A549 (cell line): Measurements from ENCODE around the gene DCTD. TPM values are rescaled to one million over a fixed set of nuclear protein-coding genes. Genes with fewer than 3 reads are reported as not detected.

Experiments
- ATAC-seq, 2 experiments: fragments of 200-7000 bp in 1 of 2; fragments of >200 bp in 1 of 2; cut with Nextera tagmentation in 1 of 2; cut with Tn5 transposase in 1 of 2; 3 replicates each; pipeline versions ENCODE4 v1.8.0 to v1.9.1; 2018 to 2020; ENCODE audit warnings: mild to moderate bottlenecking in 1 of 2, moderate library complexity in 1 of 2
- CTCF ChIA-PET: fragments of 300-600 bp; sonication (Branson Sonifier 250); formaldehyde crosslinking; extraction: SDS; loops from one replicate; lab custom pipeline; 2021; ENCODE audit warnings: antibody characterized with exemption, inconsistent platforms; lab: Yijun Ruan, JAX
- POLR2A ChIA-PET: fragments of 350-600 bp; formaldehyde crosslinking; extraction: SDS; loops from one replicate; lab custom pipeline; 2021; ENCODE audit warnings: antibody characterized with exemption, inconsistent platforms; lab: Yijun Ruan, JAX
- DNase-seq, 2 experiments: peaks; one replicate each; pipeline versions ENCODE4 v3.0.0 to v3.0.0-alpha.2; 2011 to 2016; ENCODE audit warnings: low read depth in 1 of 2, low spot score in 1 of 2
- FAIRE-seq: peaks from 2 replicates; lab custom pipeline; 2011; peaks lifted over from hg19 to GRCh38; lab: Jason Lieb, UNC
- H3K27ac ChIP-seq, 2 experiments: fragments of >200 bp; sonication (Bioruptor Twin); formaldehyde crosslinking; 3 replicates each; pipeline ENCODE4 v1.5.1; 2016 to 2017
- H3K4me1 ChIP-seq: fragments of >200 bp; sonication (Bioruptor Twin); formaldehyde crosslinking; 3 replicates; pipeline ENCODE4 v1.6.1; 2016
- H3K4me2 ChIP-seq: fragments of >200 bp; sonication (Bioruptor Twin); formaldehyde crosslinking; 3 replicates; pipeline ENCODE4 v1.6.1; 2016
- H3K4me3 ChIP-seq: fragments of >200 bp; sonication (Bioruptor Twin); formaldehyde crosslinking; 3 replicates; pipeline ENCODE4 v1.5.1; 2016
- H3K9me3 ChIP-seq: fragments of >200 bp; sonication (Bioruptor Twin); formaldehyde crosslinking; 3 replicates; pipeline ENCODE4 v1.6.1; 2016
- BHLHE40 ChIP-seq: IDR thresholded peaks from 2 replicates; pipeline ENCODE4 v1.6.1; 2012; ENCODE audit warnings: low read depth, low read length, inconsistent platforms
- CBX8 ChIP-seq: fragments of 200-600 bp; sonication (generic); IDR thresholded peaks from 2 replicates; pipeline ENCODE4 v1.6.1; 2016
- CEBPB ChIP-seq, 2 experiments: fragments of >200 bp in 1 of 2; sonication (Bioruptor Twin) in 1 of 2; formaldehyde crosslinking in 1 of 2; IDR thresholded peaks; 2 replicates each; pipeline ENCODE4 v1.6.1; 2012 to 2016
- CHD4 ChIP-seq: fragments of 200-600 bp; sonication (generic); IDR thresholded peaks from 2 replicates; pipeline ENCODE4 v1.6.1; 2016; ENCODE audit warnings: antibody characterized with exemption, mild to moderate bottlenecking, borderline replicate concordance
- EHF ChIP-seq: fragments of 250-450 bp; sonication (Bioruptor Pico); IDR thresholded peaks from 2 replicates; pipeline ENCODE4 v1.5.0; 2020; ENCODE audit warnings: mild to moderate bottlenecking
- EHMT2 ChIP-seq: fragments of 200-600 bp; sonication (generic); IDR thresholded peaks from 2 replicates; pipeline ENCODE4 v1.6.1; 2016; ENCODE audit warnings: antibody characterized with exemption, low read depth, mild to moderate bottlenecking, moderate library complexity
- FOSL2 ChIP-seq, 2 experiments: fragments of 450-650 bp in 1 of 2; fragments of >200 bp in 1 of 2; sonication (Bioruptor Twin) in 1 of 2; formaldehyde crosslinking; IDR thresholded peaks; 2 replicates each; pipeline versions ENCODE4 v1.5.0 to v1.6.1; 2016 to 2020; ENCODE audit warnings: mild to moderate bottlenecking in 1 of 2, moderate library complexity in 1 of 2
- FOXS1 ChIP-seq: fragments of 250-450 bp; sonication (Bioruptor Pico); IDR thresholded peaks from 2 replicates; pipeline ENCODE4 v1.5.0; 2020; ENCODE audit warnings: mild to moderate bottlenecking, moderate library complexity
- GATA3 ChIP-seq: IDR thresholded peaks from 2 replicates; pipeline ENCODE4 v1.6.1; 2012; ENCODE audit warnings: borderline replicate concordance
- HEYL ChIP-seq: fragments of 250-450 bp; sonication (Bioruptor Pico); IDR thresholded peaks from 2 replicates; pipeline ENCODE4 v1.8.0; 2021; ENCODE audit warnings: mild to moderate bottlenecking, moderate library complexity
- HMGXB4 ChIP-seq: fragments of 250-450 bp; sonication (Bioruptor Pico); IDR thresholded peaks from 2 replicates; pipeline ENCODE4 v1.5.0; 2021; ENCODE audit warnings: mild to moderate bottlenecking, moderate library complexity, borderline replicate concordance
- HOXB5 ChIP-seq: fragments of 250-450 bp; sonication (Bioruptor Pico); IDR thresholded peaks from 2 replicates; pipeline ENCODE4 v1.5.0; 2020; ENCODE audit warnings: mild to moderate bottlenecking, moderate library complexity
- JUNB ChIP-seq: fragments of >200 bp; sonication (Bioruptor Twin); formaldehyde crosslinking; IDR thresholded peaks from 2 replicates; pipeline ENCODE4 v1.6.1; 2016
- KDM1A ChIP-seq: fragments of 200-600 bp; sonication (generic); IDR thresholded peaks from 2 replicates; pipeline ENCODE4 v1.6.1; 2016; ENCODE audit warnings: low read depth, mild to moderate bottlenecking
- KDM5A ChIP-seq: fragments of 200-600 bp; sonication (generic); IDR thresholded peaks from 2 replicates; pipeline ENCODE4 v1.6.1; 2016; ENCODE audit warnings: antibody characterized with exemption, mild to moderate bottlenecking
- MAZ ChIP-seq: fragments of 150-350 bp; IDR thresholded peaks from 2 replicates; pipeline ENCODE4 v1.6.1; 2014; ENCODE audit warnings: antibody characterized with exemption, low read depth, low read length, borderline replicate concordance
- MYC ChIP-seq: IDR thresholded peaks from 2 replicates; pipeline ENCODE4 v1.6.1; 2012; ENCODE audit warnings: mild to moderate bottlenecking, inconsistent platforms, low read length, improper control_type of control experiment, borderline replicate concordance
- NR3C1 ChIP-seq: fragments of >200 bp; sonication (Bioruptor Twin); formaldehyde crosslinking; IDR thresholded peaks from 3 replicates; pipeline ENCODE4 v1.6.1; 2017
- PHF8 ChIP-seq: fragments of 200-600 bp; sonication (generic); IDR thresholded peaks from 2 replicates; pipeline ENCODE4 v1.6.1; 2016; ENCODE audit warnings: low read depth, mild to moderate bottlenecking, antibody characterized with exemption, moderate library complexity, borderline replicate concordance
- POLR2A ChIP-seq: IDR thresholded peaks from 2 replicates; pipeline ENCODE4 v1.6.1; 2012; ENCODE audit warnings: mild to moderate bottlenecking, low read length
- POLR2AphosphoS2 ChIP-seq: conservative IDR thresholded peaks from 2 replicates; pipeline ENCODE4 v1.6.1; 2012; ENCODE audit warnings: low read length, improper control_type of control experiment, inconsistent platforms
- RARB ChIP-seq: fragments of 250-450 bp; sonication (Bioruptor Pico); IDR thresholded peaks from 2 replicates; pipeline ENCODE4 v1.8.0; 2021; ENCODE audit warnings: mild to moderate bottlenecking, moderate library complexity
- RFX5 ChIP-seq: fragments of 450-650 bp; IDR thresholded peaks from 2 replicates; pipeline ENCODE4 v1.7.1; 2014; ENCODE audit warnings: antibody characterized with exemption, mild to moderate bottlenecking, moderate library complexity
- RNF2 ChIP-seq: fragments of 200-600 bp; sonication (generic); IDR thresholded peaks from 2 replicates; pipeline ENCODE4 v1.6.1; 2016; ENCODE audit warnings: low read depth, mild to moderate bottlenecking, antibody characterized with exemption, moderate library complexity, borderline replicate concordance
- SMC3 ChIP-seq: fragments of >200 bp; sonication (Bioruptor Twin); formaldehyde crosslinking; IDR thresholded peaks from 3 replicates; pipeline ENCODE4 v1.6.1; 2018; ENCODE audit warnings: inconsistent platforms
- TFCP2L1 ChIP-seq: fragments of 250-450 bp; sonication (Bioruptor Pico); IDR thresholded peaks from 2 replicates; pipeline ENCODE4 v1.5.0; 2021; ENCODE audit warnings: mild to moderate bottlenecking
- TP53 ChIP-seq: fragments of 250-450 bp; sonication (Bioruptor Pico); IDR thresholded peaks from 2 replicates; pipeline ENCODE4 v1.5.0; 2021; ENCODE audit warnings: mild to moderate bottlenecking, moderate library complexity
- ZC3H11A ChIP-seq: fragments of 450-650 bp; IDR thresholded peaks from 2 replicates; pipeline ENCODE4 v1.6.1; 2014; ENCODE audit warnings: antibody characterized with exemption, mild to moderate bottlenecking
- ZNF302 ChIP-seq: fragments of 250-450 bp; sonication (Bioruptor Pico); IDR thresholded peaks from 2 replicates; pipeline ENCODE4 v1.9.0; 2021; ENCODE audit warnings: inconsistent platforms, mild to moderate bottlenecking, moderate library complexity
- WGBS: methylation state at CpG from one replicate; pipeline ENCODE4 v1.1.6; 2017; ENCODE audit errors: missing lambda C conversion rate; 5-methylcytosine and 5-hydroxymethylcytosine counted together
- polyA plus RNA-seq, 4 experiments: library from polyadenylated mRNA; depleted of rRNA in 3 of 4; stranded (reverse); fragments of >200 nt; fragmentation: RNase III in 1 of 4; extraction: RNeasy Plus Mini Kit Qiagen cat#74134 plus additional on column Dnase treatment in 1 of 4; gene quantifications; 2 replicates in 3 of 4; 3 replicates in 1 of 4; pipeline ENCODE4 v1.2.3, GENCODE V29; 2011 to 2017
- TF ChIP-seq, protein P1 (sequence below): IDR thresholded peaks from 2 replicates; pipeline ENCODE4 v1.6.1; 2012
- TF ChIP-seq, protein P2 (sequence below): fragments of 250-450 bp; sonication (Bioruptor Pico); IDR thresholded peaks from 2 replicates; pipeline ENCODE4 v1.5.0; 2020; ENCODE audit warnings: low read depth, mild to moderate bottlenecking, moderate library complexity
- TF ChIP-seq, protein P3 (sequence below): fragments of >200 bp; sonication (Bioruptor Twin); formaldehyde crosslinking; IDR thresholded peaks from 3 replicates; pipeline ENCODE4 v1.6.1; 2016

The DCTD gene
- polyA plus RNA-seq, 2 of the 4 experiments (the other 2 are of a cell fraction) = 74.4 to 112 TPM

DNA sequence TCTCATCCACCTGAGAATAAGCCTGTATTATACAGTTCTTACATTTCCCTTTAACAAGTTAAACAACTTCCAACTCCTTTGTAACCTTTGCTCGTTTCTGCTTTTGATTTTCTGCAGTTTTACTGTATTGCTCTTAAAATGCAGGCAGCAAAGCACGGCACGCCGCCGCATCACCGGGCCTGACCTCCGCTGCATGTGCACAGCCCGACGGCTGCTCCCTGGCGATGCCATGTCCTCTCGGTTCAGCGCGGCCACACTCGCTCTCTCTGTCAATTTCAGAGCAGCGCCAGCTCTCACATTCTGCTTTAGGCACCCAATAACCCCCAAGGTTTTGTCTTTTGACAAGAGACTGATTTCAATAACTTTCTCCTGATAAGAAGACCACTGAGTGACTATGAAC lies 60.3 kb downstream of the DCTD start:
- no peak for ATAC-seq
- TF ChIP-seq HOXB5 (CRISPR knock-in tag) = no peak
- TF ChIP-seq, all 56 proteins: peak for 0
- ChIA-PET POLR2A (no interaction called here), CTCF (no interaction called here)
- Histone ChIP-seq H3K4me1 (no peaks in the 10 kb centered on the region), H3K4me2 (no peak overlapping the region), H3K4me3 (no peak overlapping the region), H3K27ac (no peak overlapping the region), H3K9me3 (no peaks in the 10 kb centered on the region)
- WGBS = 82% methylated on average over 15 of the region's 15 CpGs
- DNase-seq (no peak), FAIRE-seq (no peak)

GRCh38 chr4:182855877-182856276 lies 61.3 kb downstream of the DCTD start:
- no peak for FAIRE-seq
- POLR2A ChIA-PET = no interaction called here
- TF ChIP-seq, protein P1, sequence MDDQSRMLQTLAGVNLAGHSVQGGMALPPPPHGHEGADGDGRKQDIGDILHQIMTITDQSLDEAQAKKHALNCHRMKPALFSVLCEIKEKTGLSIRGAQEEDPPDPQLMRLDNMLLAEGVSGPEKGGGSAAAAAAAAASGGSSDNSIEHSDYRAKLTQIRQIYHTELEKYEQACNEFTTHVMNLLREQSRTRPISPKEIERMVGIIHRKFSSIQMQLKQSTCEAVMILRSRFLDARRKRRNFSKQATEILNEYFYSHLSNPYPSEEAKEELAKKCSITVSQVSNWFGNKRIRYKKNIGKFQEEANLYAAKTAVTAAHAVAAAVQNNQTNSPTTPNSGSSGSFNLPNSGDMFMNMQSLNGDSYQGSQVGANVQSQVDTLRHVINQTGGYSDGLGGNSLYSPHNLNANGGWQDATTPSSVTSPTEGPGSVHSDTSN = no peak
- TF ChIP-seq TFCP2L1 (CRISPR knock-in tag) = no peak
- no peak for TF ChIP-seq MYC
- no peak for TF ChIP-seq HMGXB4
- TF ChIP-seq ZNF302 (CRISPR knock-in tag) = no peak
- no peak for TF ChIP-seq KDM5A
- TF ChIP-seq, protein P2, sequence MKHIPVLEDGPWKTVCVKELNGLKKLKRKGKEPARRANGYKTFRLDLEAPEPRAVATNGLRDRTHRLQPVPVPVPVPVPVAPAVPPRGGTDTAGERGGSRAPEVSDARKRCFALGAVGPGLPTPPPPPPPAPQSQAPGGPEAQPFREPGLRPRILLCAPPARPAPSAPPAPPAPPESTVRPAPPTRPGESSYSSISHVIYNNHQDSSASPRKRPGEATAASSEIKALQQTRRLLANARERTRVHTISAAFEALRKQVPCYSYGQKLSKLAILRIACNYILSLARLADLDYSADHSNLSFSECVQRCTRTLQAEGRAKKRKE (CRISPR knock-in tag) = no peak
- no peak for TF ChIP-seq RARB (CRISPR knock-in tag)
- TF ChIP-seq FOXS1 (CRISPR knock-in tag) = no peak
- no peak for TF ChIP-seq ZC3H11A
- TF ChIP-seq KDM1A = no peak
- TF ChIP-seq CBX8 = no peak
- no peak for TF ChIP-seq SMC3
- no peak for TF ChIP-seq TP53
- TF ChIP-seq RFX5 = no peak
- no peak for TF ChIP-seq NR3C1
- Histone ChIP-seq H3K9me3 (no peaks in the 10 kb centered on the region), H3K27ac (no peak overlapping the region), H3K4me3 (no peak overlapping the region), H3K4me1 (no peaks in the 10 kb centered on the region), H3K4me2 (no peak overlapping the region)
- ATAC-seq = no peak
- no peak for DNase-seq
- WGBS = 60% methylated on average over 13 of the region's 13 CpGs
- CTCF ChIA-PET = no interaction called here

DNA sequence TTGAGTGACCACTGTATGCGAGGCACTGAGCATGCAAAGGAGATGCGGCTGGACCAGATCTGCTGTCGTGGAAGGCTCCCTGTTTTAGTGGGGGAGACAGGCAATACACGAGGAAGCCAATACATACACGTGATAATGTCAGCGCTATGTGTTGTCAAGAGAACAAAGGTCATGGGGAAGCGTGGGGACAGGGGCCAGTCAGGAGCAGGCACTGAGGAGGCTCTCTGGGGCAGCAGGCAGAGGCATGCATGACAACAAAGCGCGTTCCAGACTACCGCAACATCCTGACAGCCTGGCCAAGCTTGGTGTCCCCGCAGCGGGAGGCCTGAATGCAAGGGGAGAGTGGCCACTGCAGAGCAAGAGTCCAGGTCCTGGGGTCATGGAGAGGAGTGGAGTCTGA lies 61.9 kb downstream of the DCTD start:
- WGBS = 54% methylated on average over 10 of the region's 12 CpGs
- no peak for TF ChIP-seq POLR2AphosphoS2
- no peak for TF ChIP-seq CHD4
- TF ChIP-seq RNF2 = no peak
- TF ChIP-seq EHF (CRISPR knock-in tag) = no peak
- TF ChIP-seq, protein P2 (CRISPR knock-in tag) = no peak
- no peak for TF ChIP-seq CEBPB (IDR thresholded peaks at IDR 0.05)
- no peak for TF ChIP-seq JUNB
- no peak for TF ChIP-seq HEYL (CRISPR knock-in tag)
- TF ChIP-seq BHLHE40 = no peak
- no peak for TF ChIP-seq POLR2A
- TF ChIP-seq, protein P3, sequence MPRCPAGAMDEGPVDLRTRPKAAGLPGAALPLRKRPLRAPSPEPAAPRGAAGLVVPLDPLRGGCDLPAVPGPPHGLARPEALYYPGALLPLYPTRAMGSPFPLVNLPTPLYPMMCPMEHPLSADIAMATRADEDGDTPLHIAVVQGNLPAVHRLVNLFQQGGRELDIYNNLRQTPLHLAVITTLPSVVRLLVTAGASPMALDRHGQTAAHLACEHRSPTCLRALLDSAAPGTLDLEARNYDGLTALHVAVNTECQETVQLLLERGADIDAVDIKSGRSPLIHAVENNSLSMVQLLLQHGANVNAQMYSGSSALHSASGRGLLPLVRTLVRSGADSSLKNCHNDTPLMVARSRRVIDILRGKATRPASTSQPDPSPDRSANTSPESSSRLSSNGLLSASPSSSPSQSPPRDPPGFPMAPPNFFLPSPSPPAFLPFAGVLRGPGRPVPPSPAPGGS = no peak
- no peak for TF ChIP-seq GATA3
- no peak for TF ChIP-seq MAZ
- no peak for TF ChIP-seq FOSL2 (IDR thresholded peaks at IDR 0.05)
- no peak for TF ChIP-seq FOSL2 (CRISPR knock-in tag; IDR thresholded peaks at IDR 0.05)
- TF ChIP-seq PHF8 = no peak
- no peak for TF ChIP-seq EHMT2
- POLR2A ChIA-PET = no interaction called here
- H3K4me3 ChIP-seq = no peak overlapping the region
- H3K4me1 ChIP-seq = no peaks in the 10 kb centered on the region
- DNase-seq (no peak), ATAC-seq (no peak), FAIRE-seq (no peak)
- no peaks in the 10 kb centered on the region for H3K9me3 ChIP-seq
- CTCF ChIA-PET = no interaction called here
- no peak overlapping the region for H3K27ac ChIP-seq
- no peak overlapping the region for H3K4me2 ChIP-seq
